GM12892 (cell line): ENCODE results near the gene FOXA3.

Experiments
- POLR2A ChIP-seq: IDR thresholded peaks from 2 replicates; pipeline ENCODE4 v1.6.1; 2011; ENCODE audit warnings: low read depth, low read length, control low read depth
- POLR2AphosphoS5 ChIP-seq: IDR thresholded peaks from 2 replicates; pipeline ENCODE4 v1.6.1; 2011; ENCODE audit warnings: low read depth, low read length, control low read depth
- TAF1 ChIP-seq: IDR thresholded peaks from 2 replicates; pipeline ENCODE4 v1.6.1; 2011; ENCODE audit warnings: low read depth, mild to moderate bottlenecking, control low read depth, low read length, borderline replicate concordance

- TF ChIP-seq POLR2A (no peak), POLR2AphosphoS5 (no peak), TAF1 (no peak)
These were observed 53.4 kb downstream of the FOXA3 start for GRCh38 chr19:45917421-45918091.
